Subcutaneous adipose tissue (tissue), 4 donors: ENCODE measurements around the gene ADAP1. TPM values are rescaled to one million over a fixed set of nuclear protein-coding genes. Genes with fewer than 3 reads are reported as not detected.

ENCODE experiments used
- total RNA-seq, 4 donors: library from RNA; depleted of rRNA; stranded (reverse); fragments of >200 nt; gene quantifications; one replicate each; pipeline ENCODE4 v1.1.0, GENCODE V29; 2016
- TF ChIP-seq, protein P1 (sequence below): fragments of 450-650 bp; IDR thresholded peaks from one replicate; pipeline ENCODE4 v1.5.1; 2016; ENCODE audit warnings: low read depth, mild to moderate bottlenecking, control low read depth, antibody characterized with exemption, moderate library complexity

The ADAP1 gene
- total RNA-seq, 4 donors from 2014 or later: 8.9 to 12.4 (median 10.2) TPM

DNA sequence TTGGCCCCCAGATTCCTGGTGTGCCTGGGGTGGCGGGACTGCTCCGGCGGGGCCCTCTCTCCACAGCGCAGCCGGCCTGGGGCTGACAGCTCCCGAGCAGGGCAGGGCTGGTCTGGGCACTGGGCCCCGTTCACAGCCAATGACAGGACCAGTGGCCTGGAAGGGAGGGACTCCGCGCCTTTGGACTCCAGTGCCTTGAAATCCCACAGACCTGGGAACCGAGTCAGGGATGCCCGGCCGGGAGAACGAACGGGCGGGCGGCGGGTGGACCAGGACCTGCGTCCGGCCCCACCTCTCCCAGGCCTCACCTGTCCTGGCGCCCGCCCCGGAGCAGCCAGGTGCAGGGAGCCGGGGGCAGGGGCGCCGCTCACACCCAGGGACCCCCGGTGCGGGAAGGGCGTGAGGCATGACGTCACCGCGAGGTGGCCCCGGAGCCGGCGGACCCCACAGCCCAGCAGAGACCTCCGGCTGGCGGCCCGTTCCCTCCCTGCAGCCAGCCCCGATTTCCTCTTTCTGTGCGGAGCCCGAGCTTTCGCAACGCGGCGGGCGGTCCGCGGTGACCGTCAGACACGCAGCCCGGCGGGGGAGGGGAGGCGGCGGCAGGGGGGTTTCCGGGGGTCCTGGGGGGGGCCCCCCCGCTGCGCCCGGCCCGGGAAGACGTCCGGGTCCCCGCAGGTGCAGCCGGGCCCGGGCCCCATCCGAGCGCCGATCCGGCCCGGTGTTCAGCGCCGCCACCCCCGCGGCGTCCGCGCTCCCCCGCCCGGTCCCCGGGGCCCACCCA, 743 bp downstream of the ADAP1 start:
- TF ChIP-seq, protein P1, sequence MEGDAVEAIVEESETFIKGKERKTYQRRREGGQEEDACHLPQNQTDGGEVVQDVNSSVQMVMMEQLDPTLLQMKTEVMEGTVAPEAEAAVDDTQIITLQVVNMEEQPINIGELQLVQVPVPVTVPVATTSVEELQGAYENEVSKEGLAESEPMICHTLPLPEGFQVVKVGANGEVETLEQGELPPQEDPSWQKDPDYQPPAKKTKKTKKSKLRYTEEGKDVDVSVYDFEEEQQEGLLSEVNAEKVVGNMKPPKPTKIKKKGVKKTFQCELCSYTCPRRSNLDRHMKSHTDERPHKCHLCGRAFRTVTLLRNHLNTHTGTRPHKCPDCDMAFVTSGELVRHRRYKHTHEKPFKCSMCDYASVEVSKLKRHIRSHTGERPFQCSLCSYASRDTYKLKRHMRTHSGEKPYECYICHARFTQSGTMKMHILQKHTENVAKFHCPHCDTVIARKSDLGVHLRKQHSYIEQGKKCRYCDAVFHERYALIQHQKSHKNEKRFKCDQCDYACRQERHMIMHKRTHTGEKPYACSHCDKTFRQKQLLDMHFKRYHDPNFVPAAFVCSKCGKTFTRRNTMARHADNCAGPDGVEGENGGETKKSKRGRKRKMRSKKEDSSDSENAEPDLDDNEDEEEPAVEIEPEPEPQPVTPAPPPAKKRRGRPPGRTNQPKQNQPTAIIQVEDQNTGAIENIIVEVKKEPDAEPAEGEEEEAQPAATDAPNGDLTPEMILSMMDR: no peak

DNA sequence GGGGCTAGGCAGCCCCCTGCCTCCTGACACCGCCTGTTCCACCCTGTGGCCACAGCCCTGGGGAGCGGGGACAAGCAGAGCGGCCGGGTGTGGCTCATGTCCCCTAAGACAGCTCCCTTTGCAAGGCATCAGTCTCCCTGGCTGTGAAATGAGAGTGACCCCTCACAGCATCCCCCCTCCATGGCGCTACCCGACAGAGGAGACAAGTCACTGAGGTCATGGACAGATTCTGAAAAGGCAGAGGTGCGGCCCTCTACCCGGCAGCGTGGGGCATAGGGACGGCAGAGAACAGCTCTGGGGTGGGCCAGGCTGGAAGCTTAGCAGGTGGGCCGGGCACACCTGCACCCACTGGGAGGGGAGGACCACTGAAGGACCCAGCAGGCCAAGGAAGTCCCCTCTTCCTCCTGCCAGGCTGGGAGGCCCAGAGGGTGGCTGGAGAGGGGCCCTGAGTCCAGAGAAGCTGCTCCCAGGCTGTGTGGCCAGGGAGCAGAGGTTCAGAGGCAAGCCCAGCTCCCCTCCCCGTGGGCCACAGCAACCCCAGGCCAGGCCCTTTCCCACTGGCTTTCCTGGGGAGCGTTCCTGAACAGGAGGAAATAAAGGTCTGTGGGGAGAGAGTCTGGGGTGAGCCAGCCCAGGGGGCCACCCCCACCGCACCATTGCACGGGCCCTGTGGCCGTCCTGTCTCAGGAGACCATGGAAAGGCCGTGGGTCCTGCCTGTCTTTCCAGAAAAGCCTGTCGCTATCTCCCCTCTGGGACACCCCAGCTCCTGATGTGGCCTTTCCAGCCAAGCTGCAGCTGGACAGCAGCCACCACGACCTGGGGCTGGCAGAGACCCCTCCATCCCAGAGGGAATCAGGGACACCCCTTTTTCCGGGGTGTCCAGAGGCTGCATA, 1.7 kb downstream of the ADAP1 start:
- TF ChIP-seq, protein P1: no peak

DNA sequence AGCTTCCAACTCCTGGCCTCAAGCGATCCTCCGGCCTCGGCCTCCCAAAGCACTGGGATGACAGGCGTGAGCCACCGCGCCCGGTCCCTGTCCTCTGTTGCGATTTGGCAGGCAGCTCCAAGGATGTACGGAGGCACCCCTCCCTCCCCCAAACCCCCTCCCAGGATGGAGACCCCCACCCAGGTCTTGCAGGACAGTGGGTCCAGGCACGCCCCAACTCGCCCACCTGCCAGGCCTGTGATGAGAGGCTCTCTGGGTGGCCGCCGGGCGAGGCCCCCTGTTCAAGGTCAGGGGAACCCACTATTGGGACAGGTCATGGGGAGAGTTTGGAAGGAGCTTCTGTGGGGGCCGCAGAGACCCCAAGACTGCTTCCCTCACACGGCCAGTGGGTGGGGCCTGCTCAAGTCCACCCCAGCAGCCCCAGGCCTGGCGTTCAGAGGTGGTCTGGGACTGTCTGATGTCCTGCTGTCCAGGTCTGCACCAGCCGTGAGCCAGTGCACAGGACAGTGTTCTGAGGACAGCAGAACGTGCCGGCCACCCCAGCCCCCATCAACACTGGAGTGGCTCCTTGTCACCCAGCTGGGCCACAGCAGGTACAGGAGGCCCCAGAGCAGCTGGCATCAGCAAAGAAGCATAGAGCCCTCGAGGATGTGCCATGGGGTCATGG, 2.5 kb downstream of the ADAP1 start:
- TF ChIP-seq, protein P1: no peak

DNA sequence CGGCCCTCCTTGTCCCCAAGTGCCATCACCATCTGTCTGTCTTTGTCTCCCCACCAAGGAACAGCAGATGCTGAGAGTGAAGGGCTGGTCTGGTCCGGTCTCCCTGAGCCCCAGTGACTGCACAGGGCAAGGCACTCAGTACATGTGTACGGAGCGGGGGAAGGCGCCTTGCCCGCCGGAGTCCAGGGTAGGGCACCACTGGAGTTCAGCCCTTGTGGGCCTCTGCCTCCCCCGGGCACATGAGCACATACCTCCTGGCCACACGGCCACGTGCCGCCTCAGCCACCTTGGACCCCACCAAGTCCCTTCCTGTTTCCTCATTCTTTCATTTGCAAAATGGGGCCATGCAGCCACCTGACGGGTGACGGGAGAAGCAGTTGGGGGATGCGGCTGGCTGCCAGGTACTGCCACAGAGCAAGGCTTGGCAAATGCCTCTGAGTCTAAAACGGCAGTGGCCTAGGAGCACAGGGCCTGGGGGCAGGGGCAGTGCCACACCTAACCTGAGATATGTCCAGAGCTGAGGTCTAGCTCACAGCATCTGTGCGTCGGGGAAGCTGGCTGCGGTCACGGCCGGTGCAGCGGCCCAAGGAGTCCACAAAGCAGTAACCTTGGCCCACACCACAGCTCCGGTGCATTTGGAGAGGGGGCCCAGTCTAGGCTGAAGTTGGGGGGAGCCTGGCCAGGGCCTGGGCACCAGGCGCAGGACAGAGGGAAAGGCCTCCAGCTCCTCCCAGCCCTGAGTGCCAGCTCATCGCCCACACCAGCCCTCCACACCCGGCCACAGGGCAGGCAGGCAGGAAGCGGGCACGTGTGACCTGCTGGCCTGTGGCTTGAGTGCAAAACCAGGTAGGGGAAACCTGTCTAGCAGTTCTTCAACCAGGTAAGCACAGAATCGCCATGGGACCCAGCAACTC, 5.2 kb downstream of the ADAP1 start:
- TF ChIP-seq, protein P1: no peak

DNA sequence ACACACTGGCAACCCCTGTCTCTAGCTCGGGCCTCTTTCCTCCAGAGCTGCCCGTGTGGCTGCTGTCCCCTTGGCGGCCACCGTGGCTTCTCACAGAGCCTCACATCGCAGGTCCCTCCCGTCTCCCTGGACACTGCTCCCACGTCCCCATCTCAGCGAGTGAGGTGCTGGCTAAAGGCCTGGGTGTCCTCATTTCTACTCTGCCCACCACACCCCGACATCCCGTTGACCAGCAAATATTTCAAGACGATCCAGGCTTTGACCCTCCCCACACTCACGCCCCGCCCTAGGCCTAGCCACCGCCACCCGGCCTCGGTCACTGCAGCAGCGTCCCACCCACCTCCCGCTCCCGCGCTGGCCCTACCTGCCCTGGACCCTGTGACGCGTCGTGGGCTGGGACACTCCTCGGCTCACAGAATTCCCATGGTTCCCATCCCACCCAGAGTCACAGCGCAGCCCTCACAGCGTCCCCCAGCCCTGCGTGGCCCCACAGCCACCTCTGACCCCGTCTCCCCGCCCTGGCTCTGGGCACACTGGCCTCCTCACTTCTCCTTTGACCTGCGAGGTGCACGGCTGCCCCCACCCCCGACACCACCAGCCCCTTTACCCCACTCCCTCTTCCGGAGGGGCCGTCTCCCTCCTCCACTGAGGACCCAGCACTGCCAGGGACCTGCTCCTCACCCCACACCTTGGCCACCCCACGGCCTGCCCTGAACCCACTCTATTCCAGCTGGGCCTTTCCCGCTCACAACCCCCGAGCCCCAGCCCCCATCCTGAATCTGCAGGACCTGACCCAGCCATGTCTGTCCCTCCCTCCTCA, 6.9 kb downstream of the ADAP1 start:
- TF ChIP-seq, protein P1: no peak
